Measurements from ENCODE around the gene ZNF84.

- TF ChIP-seq CTCF (IDR thresholded peaks at IDR 0.05 in 2 of 3, conservative IDR thresholded peaks at IDR 0.05 in 1 of 3; ENCODE audit: control insufficient read depth in 2 of 3, extremely low read depth in 1 of 3, insufficient read depth in 1 of 3, low read depth in 3 of 3, low read length in 3 of 3), result no peak
- no peak for TF ChIP-seq REST (IDR thresholded peaks at IDR 0.05; ENCODE audit: low read depth, low read length)
- no peak for TF ChIP-seq NBN (IDR thresholded peaks at IDR 0.05)
- TF ChIP-seq EP300 (IDR thresholded peaks at IDR 0.05; ENCODE audit: borderline replicate concordance in 1 of 2, control insufficient read depth in 1 of 2, low read depth in 2 of 2, low read length in 2 of 2), result no peak
- TF ChIP-seq POLR2AphosphoS5 (IDR thresholded peaks at IDR 0.05; ENCODE audit: low read length), result no peak
- no peak for TF ChIP-seq MYC (IDR thresholded peaks at IDR 0.05; ENCODE audit: insufficient read depth, insufficient read length, insufficient replicate concordance, low read length, severe bottlenecking)
- TF ChIP-seq TCF12 (IDR thresholded peaks at IDR 0.05; ENCODE audit: low read depth, low read length), result no peak
- TF ChIP-seq JUND (IDR thresholded peaks at IDR 0.05; ENCODE audit: low read depth, low read length), result no peak
- TF ChIP-seq GATAD2B (conservative IDR thresholded peaks at IDR 0.05; ENCODE audit: low read depth), result no peak
- no peak for TF ChIP-seq RAD21 (IDR thresholded peaks at IDR 0.05; ENCODE audit: insufficient read depth, low read depth, low read length)
- no peak for TF ChIP-seq SIN3A (IDR thresholded peaks at IDR 0.05; ENCODE audit: low read depth, low read length)
- TF ChIP-seq SMC3 (IDR thresholded peaks at IDR 0.05; ENCODE audit: borderline replicate concordance, low read length), result no peak
- TF ChIP-seq TAF1 (IDR thresholded peaks at IDR 0.05; ENCODE audit: borderline replicate concordance, low read depth, low read length), result no peak
- TF ChIP-seq SIX5 (IDR thresholded peaks at IDR 0.05; ENCODE audit: low read depth, low read length, severe bottlenecking), result no peak
Measured at GRCh38 chr12:133105620-133106019, 68.3 kb downstream of the ZNF84 start.
